RCC 7860 (cell line): ENCODE data around the gene SLC25A17.
"Not testable (repeated sequence)": the region's sequence is repeated elsewhere in the genome, so short reads cannot be mapped to it uniquely, and the experiment has no call there.

ENCODE experiments used
- DNase-seq: peaks from one replicate; pipeline ENCODE4 v3.0.0-alpha.2; 2015; ENCODE audit warnings: low spot score
- FAIRE-seq: peaks from 2 replicates; lab custom pipeline; 2012; peaks lifted over from hg19 to GRCh38; lab: Jason Lieb, UNC

SLC25A17 gene

GRCh38 chr22:40759294-40759840, 59.8 kb downstream of the SLC25A17 start:
- DNase-seq (no peak), FAIRE-seq (no peak)

GRCh38 chr22:40758851-40759250, 60.3 kb downstream of the SLC25A17 start:
- not testable (repeated sequence) for DNase-seq, FAIRE-seq

GRCh38 chr22:40758390-40758789, 60.8 kb downstream of the SLC25A17 start:
- FAIRE-seq = no peak
- DNase-seq = no peak

GRCh38 chr22:40757071-40757470, 62.1 kb downstream of the SLC25A17 start:
- no peak for DNase-seq
- FAIRE-seq = no peak

GRCh38 chr22:40753114-40753513, 66.0 kb downstream of the SLC25A17 start:
- FAIRE-seq (no peak), DNase-seq (no peak)

GRCh38 chr22:40751250-40751649, 67.9 kb downstream of the SLC25A17 start:
- DNase-seq = no peak
- no peak for FAIRE-seq

GRCh38 chr22:40749829-40750228, 69.3 kb downstream of the SLC25A17 start:
- FAIRE-seq = no peak

GRCh38 chr22:40748388-40749355, 70.5 kb downstream of the SLC25A17 start:
- DNase-seq = no peak
- no peak for FAIRE-seq

More at GRCh38 chr22:40749829-40750228, 69.3 kb downstream of the SLC25A17 start:
- no peak for DNase-seq

- no peak for FAIRE-seq
Observed at GRCh38 chr22:40747361-40747760, 71.8 kb downstream of the SLC25A17 start.

GRCh38 chr22:40746428-40747220, 72.5 kb downstream of the SLC25A17 start:
- FAIRE-seq = no peak
- no peak for DNase-seq

More at GRCh38 chr22:40747361-40747760, 71.8 kb downstream of the SLC25A17 start:
- no peak for DNase-seq

- FAIRE-seq = no peak
- no peak for DNase-seq
Observed at GRCh38 chr22:40743768-40744167, 75.4 kb downstream of the SLC25A17 start.

- FAIRE-seq (no peak), DNase-seq (no peak)
Observed at GRCh38 chr22:40741116-40741515, 78.0 kb downstream of the SLC25A17 start.

GRCh38 chr22:40739721-40740120, 79.4 kb downstream of the SLC25A17 start:
- DNase-seq (no peak), FAIRE-seq (no peak)

- FAIRE-seq (no peak), DNase-seq (no peak)
Observed at GRCh38 chr22:40733919-40734318, 85.2 kb downstream of the SLC25A17 start.

- DNase-seq = no peak
- no peak for FAIRE-seq
Observed at GRCh38 chr22:40732999-40733292, 86.2 kb downstream of the SLC25A17 start.

GRCh38 chr22:40729284-40729683, 89.9 kb downstream of the SLC25A17 start:
- DNase-seq = no peak
- FAIRE-seq = no peak

GRCh38 chr22:40728731-40729189, 90.4 kb downstream of the SLC25A17 start:
- DNase-seq (no peak), FAIRE-seq (no peak)

GRCh38 chr22:40727964-40728615, 91.1 kb downstream of the SLC25A17 start:
- no peak for FAIRE-seq
- no peak for DNase-seq

- no peak for FAIRE-seq
Observed at GRCh38 chr22:40727070-40727963, 91.8 kb downstream of the SLC25A17 start.

GRCh38 chr22:40726514-40726913, 92.6 kb downstream of the SLC25A17 start:
- DNase-seq = no peak
- FAIRE-seq = no peak

More at GRCh38 chr22:40727070-40727963, 91.8 kb downstream of the SLC25A17 start:
- no peak for DNase-seq
